Rectal smooth muscle tissue (tissue), 1 donor: ENCODE data around the gene BET1L.
"Not testable (repeated sequence)": the region's sequence is repeated elsewhere in the genome, so short reads cannot be mapped to it uniquely, and the experiment has no call there.

Experiments
- H3K27ac ChIP-seq: one replicate; pipeline ENCODE4 v1.7.0; 2013; ENCODE audit warnings: low read depth, low read length, inconsistent platforms
- H3K27me3 ChIP-seq: one replicate; pipeline ENCODE4 v1.7.0; 2013; ENCODE audit warnings: low read length; ENCODE audit not compliant: control insufficient read depth, insufficient read depth
- H3K36me3 ChIP-seq: one replicate; pipeline ENCODE4 v1.7.0; 2013; ENCODE audit warnings: low read length; ENCODE audit not compliant: control insufficient read depth, insufficient read depth
- H3K4me1 ChIP-seq: one replicate; pipeline ENCODE4 v1.7.0; 2013; ENCODE audit warnings: low read length; ENCODE audit not compliant: control insufficient read depth, insufficient read depth
- H3K4me3 ChIP-seq: one replicate; pipeline ENCODE4 v1.7.0; 2013; ENCODE audit warnings: low read length
- H3K9ac ChIP-seq: one replicate; pipeline ENCODE4 v1.7.0; 2013; ENCODE audit warnings: low read length

Gene BET1L

DNA sequence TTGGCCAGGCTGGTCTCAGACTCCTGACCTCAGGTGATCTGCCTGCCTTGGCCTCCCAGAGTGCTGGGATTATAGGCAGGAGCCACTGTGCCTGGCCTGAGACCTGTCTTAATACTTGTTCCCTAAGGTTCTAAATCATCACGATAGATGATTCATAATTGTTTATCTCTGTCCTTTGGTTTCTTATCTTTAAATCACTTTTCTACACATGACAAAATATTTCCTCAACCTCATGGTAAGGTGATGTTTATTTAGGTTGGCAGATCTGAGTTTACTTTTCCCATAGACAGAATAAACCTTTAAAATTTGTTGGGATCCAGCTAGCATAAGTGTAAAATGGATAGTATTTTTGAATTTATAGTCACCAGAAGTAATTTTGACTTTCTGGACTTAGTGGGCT is 33.1 kb upstream of the BET1L start:
- H3K27ac ChIP-seq = no peak overlapping the region
- no peaks in the 10 kb centered on the region for H3K27me3 ChIP-seq
- H3K9ac ChIP-seq = no peak overlapping the region
- peaks cover 7% of the 10 kb centered on the region for H3K4me1 ChIP-seq
- H3K4me3 ChIP-seq = no peak overlapping the region
- H3K36me3 ChIP-seq = peaks cover 17% of the 10 kb centered on the region

DNA sequence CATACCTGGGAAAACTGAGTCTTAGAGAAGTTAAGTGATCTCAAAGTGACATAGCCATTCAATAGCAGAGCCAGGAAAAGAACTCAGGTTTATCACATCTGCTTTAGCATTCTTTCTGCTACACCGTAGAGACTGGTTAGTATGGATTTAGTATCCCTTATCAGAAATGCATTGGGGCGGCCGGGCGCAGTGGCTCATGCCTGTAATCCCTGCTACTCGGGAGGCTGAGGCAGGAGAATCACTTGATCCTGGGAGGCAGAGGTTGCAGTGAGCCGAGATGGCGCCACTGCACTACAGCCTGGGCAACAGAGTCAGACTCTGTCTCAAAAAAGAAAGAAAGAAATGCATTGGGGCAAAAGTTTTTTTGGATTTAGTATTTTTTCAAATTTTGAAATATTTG is 31.1 kb upstream of the BET1L start:
- H3K4me3 ChIP-seq, H3K9ac ChIP-seq, H3K27ac ChIP-seq, H3K4me1 ChIP-seq, H3K27me3 ChIP-seq: not testable (repeated sequence)
- peaks cover 12% of the 10 kb centered on the region for H3K36me3 ChIP-seq

DNA sequence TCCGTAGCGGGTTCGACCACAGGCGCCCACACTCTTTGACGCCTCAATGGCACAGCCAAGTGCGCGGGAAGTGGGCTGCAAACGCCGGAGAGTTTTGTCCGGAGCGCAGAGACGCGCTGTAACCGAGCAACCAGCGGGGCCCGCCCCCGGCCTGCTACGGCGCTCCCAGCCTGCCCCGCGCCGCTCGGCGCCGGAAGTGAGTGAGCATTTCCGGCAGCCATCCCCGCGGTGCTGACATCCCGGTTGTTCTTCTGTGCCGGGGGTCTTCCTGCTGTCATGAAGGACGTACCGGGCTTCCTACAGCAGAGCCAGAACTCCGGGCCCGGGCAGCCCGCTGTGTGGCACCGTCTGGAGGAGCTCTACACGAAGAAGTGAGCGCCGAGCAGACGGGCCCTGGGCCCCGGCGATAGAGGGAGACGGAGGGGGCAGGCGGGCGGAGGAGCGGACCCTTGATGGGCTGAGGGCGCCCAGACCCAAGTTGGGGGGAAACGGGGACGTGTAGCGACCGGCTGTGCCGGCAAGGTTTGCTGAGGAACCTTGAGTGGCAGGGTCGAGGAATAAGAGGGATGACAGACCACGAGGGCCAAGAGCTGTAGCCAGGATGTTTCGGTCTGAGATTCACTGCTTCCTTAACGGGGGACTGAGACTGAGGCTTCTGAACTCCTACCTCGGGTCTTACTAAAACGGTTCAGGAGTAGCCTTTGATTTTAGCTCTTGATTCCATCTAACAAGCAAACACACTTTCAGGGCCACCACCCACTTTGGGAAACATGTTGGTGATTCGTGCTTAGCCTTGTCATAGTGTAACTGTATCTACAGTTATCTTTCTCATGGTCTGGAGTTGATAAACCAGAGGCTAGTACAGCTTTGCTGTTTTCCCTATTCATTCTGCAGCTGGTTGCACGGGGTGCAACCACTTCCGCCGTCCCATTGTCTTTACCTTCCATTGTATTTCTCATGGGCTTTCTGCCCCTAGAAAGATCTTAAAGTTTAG is 29.9 kb upstream of the BET1L start, which contains the start of gene PSMD13:
Gene PSMD13 (plus strand): TSS at position 203 of the 994 bp plus-strand sequence. CDS start 74 bp downstream, at position 277.
- H3K36me3 ChIP-seq = peaks cover 15% of the 10 kb centered on the region
- H3K27me3 ChIP-seq = no peaks in the 10 kb centered on the region
- H3K9ac ChIP-seq = peak within 1 kb of the TSS; percentile 88
- H3K27ac ChIP-seq = peak within 1 kb of the TSS; percentile 97
- peaks cover 8% of the 10 kb centered on the region for H3K4me1 ChIP-seq
- peak within 1 kb of the TSS; percentile 98 for H3K4me3 ChIP-seq

DNA sequence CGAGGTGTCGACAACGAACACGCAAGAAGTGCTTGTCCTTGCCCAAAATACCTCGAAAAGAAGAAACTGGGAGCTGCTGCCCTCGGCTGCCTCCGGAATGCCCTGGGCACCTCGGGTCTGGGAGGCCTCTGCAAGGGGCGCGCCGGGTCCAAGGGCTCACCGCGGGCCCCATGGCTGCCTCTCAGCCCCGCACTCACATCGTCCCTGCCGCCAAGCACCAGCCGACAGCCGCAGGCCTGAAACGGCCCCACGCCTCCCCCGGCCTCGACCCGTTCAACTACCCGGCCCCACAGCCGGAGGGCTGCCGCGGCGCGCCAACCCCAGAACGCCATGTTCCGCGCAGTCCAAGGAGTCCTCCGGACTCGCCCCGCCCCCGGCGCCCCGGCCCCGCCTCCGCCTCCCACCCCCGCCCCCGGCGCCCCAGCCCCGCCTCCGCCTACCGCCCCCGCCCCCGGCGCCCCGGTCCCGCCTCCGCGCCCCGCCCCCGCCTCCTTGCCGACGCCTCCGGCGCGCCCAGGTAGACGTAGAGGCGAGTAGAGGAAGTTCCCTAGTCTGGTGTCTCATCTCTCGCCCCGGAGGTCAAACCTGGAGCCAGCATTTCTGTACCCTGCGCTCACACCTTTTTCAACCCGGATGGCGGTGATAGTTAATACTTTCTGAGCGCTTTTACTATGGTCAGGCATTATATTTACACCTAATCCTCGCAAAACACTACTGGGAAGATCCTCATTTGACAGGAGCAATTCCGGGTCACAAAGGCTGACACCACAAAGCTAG is 29.0 kb upstream of the BET1L start, which contains the start of gene SIRT3:
Gene SIRT3 (minus strand): TSS at position 346 of the 777 bp plus-strand sequence. CDS start 14 bp downstream, at position 332.
- peak within 1 kb of the TSS; percentile 97 for H3K27ac ChIP-seq
- H3K27me3 ChIP-seq = no peaks in the 10 kb centered on the region
- peak within 1 kb of the TSS; percentile 88 for H3K9ac ChIP-seq
- peaks cover 8% of the 10 kb centered on the region for H3K4me1 ChIP-seq
- H3K4me3 ChIP-seq = peak within 1 kb of the TSS; percentile 98
- peaks cover 10% of the 10 kb centered on the region for H3K36me3 ChIP-seq

DNA sequence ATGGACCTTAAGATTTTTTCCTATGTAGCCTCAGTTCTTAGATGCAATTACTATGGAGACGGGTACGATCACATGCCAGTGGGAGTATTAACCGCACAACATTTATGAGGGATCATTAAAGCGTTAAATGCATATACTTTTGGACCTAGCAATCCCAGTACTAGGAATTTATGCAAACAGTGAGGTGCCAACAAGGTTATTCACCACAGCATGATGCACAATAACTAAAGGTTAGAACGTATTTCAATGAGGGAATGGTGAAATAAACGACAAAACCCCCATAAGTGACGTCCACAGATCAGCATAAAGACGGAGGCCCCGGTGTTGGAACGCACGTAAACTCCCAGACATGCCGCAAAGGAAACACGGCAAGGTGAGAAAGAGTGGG is 28.4 kb upstream of the BET1L start:
- peaks cover 8% of the 10 kb centered on the region for H3K4me1 ChIP-seq
- H3K27me3 ChIP-seq = no peaks in the 10 kb centered on the region
- peaks cover 10% of the 10 kb centered on the region for H3K36me3 ChIP-seq
- peak overlapping the region; percentile 95 for H3K27ac ChIP-seq
- peak overlapping the region; percentile 88 for H3K9ac ChIP-seq
- H3K4me3 ChIP-seq = peak overlapping the region; percentile 98

DNA sequence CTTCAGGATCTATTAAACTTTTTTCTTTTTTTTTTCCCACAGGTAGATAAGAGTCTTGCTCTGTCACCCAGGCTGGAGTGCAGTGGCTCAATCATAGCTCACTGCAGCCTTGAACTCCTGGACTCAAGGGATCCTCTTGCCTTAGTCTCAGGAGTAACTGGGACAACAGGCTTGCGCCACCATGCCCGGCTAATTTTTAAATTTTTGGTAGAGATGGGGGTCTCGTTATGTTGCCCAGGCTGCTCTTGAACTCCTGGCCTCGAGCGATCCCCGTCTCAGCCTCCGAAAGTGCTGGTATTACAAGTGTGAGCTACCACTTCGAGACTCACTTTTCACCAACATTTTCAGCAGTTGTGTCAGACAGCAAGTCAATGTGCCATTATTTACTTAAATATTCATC is 28.0 kb upstream of the BET1L start:
- Histone ChIP-seq H3K36me3 (peaks cover 10% of the 10 kb centered on the region), H3K4me1 (peaks cover 8% of the 10 kb centered on the region), H3K27me3 (no peaks in the 10 kb centered on the region), H3K27ac (no peak overlapping the region), H3K4me3 (peak overlapping the region; percentile 98), H3K9ac (peak overlapping the region; percentile 88)

DNA sequence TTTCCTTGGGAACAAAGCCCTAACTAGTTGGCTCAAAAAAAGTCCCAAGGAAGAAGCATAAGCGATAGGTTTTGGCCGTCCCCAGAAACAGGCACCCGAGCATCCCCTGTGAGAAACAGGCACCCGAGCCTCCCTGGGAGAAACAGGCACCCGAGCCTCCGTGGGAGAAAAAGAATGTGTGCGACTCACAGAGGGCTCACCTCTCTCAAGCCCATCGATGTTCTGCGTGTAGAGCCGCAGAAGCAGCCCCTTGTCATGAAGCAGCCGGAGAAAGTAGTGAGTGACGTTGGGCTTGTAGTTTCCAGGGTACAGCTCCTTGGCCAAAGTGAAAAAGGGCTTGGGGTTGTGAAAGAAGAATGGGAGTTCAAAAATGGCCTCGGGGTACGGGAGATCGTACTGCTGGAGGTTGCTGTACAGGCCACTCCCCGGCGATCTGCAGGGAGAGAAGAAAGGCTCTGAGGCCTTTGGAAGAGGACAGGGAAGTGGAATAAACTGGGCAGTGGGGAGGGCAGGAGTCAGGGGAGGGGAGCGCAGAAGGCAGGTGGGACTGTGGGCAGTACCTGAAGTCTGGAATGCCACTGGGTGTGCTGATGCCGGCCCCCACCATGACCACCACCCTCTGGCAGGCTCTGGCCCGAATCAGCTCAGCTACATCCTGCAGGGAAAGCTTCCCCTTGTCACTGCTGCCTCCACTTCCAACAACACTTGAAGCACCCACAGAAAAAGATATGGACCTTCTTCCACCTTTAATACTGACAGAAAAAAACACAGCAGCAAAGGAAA is 25.8 kb upstream of the BET1L start:
- Histone ChIP-seq H3K27ac (no peak overlapping the region), H3K4me1 (peaks cover 8% of the 10 kb centered on the region), H3K9ac (no peak overlapping the region), H3K27me3 (no peaks in the 10 kb centered on the region), H3K36me3 (peaks cover 8% of the 10 kb centered on the region), H3K4me3 (no peak overlapping the region)

DNA sequence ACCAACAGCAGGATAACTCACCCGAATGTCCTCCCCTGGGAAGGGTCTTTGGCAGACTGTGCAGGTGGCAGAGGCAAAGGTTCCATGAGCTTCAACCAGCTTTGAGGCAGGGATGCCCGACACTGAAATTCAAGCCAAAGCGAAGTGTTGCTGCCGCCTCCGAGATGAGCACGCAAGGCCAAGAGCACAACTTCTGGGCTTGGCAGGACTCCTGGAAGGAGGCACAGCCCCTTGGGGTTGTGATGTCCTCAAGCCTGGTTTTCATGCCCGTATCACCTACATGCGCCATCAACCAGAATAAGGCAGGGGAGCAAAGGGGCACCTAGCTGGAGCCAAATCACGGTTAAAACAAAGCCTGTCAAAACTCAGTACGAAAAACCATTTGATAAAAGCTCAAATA is 23.2 kb upstream of the BET1L start:
- H3K4me3 ChIP-seq = no peak overlapping the region
- H3K36me3 ChIP-seq = peaks cover 8% of the 10 kb centered on the region

DNA sequence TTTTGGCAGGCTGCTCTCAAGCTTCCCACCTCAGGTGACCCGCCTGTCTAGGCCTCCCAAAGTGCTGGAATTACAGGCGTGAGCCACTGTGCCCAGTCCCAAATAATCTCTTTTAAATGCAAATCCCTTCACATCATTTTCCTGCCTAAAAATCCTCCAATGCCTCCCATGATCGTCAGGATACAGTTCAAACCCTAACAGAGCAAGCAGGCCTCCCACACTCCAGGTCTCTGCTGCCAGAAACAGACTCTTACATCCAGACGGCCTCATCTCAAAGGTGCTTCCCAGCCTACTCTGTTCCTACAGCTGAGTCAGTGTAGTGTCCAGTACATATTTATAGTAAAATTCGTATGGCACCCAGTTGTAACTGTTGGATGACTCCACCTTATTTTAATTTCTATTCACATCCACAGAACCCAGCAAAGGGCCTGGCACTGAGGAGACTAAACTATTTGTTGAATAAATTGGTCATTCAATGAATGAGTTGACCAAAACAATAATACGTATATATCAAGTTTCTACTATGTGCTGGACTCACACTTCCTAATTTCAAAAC is 20.7 kb upstream of the BET1L start:
- H3K9ac ChIP-seq = no peak overlapping the region
- H3K27ac ChIP-seq = no peak overlapping the region
- H3K4me1 ChIP-seq = no peaks in the 10 kb centered on the region

More for the DNA sequence above, 23.2 kb upstream of the BET1L start:
- peaks cover 2% of the 10 kb centered on the region for H3K4me1 ChIP-seq
- no peak overlapping the region for H3K9ac ChIP-seq
- no peaks in the 10 kb centered on the region for H3K27me3 ChIP-seq
- H3K27ac ChIP-seq = no peak overlapping the region

DNA sequence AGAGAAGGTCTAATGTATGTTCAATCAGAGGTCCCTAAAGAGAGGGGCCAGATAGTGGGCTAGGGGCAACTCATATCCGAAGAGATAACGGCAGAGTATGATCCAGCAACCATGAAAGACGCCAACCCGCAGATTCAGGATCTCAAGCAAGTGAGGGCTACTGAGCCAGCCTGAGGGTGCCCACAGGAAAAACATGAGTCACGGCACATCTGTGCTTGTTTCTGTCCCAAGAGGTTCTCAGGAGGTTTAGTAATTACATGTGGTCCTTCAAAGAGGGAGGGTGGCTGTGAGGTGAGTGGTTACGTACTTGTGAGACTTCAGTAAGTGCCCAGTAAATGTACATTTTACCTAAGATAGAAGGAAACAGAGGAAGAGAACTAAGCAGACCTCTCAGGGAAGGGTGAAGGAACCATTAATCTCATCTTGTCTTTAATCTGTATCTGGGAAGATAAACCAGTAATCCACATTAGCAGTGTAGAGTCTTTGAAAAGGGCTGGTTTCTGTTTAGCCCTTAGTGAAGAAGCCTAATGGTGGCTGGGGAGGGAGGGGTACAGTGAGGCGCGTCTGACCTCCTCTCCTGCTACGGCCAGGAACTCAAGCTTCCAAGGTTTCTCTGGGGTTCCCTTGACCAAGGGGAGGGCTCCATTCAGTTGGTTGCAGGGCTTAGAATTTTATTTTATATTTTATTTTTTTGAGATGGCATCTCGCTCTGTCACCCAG is 18.7 kb upstream of the BET1L start:
- Histone ChIP-seq H3K36me3 (peaks cover 4% of the 10 kb centered on the region), H3K9ac (no peak overlapping the region), H3K4me1 (no peaks in the 10 kb centered on the region), H3K27ac (no peak overlapping the region), H3K4me3 (no peak overlapping the region), H3K27me3 (no peaks in the 10 kb centered on the region)

More for the DNA sequence above, 20.7 kb upstream of the BET1L start:
- Histone ChIP-seq H3K36me3 (peaks cover 9% of the 10 kb centered on the region), H3K4me3 (no peak overlapping the region), H3K27me3 (no peaks in the 10 kb centered on the region)

DNA sequence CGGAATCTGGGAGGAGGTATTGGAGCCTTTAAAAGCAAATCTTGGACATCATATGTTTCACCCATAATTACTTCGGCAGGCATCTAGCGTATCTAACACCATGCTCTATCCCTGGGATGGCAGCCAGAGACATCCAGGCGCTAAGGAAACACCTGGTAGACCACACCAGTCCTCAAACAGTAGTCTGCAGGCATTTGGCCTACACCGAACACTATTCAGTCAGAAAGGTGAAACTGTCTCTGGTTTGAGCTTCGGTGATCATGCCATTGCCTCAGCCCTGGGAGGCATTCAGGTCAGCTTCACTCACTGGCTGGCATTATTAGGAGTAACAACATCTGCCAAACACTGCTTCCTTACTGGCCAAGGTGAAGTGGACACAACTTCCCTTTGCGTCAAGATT is 17.2 kb upstream of the BET1L start:
- Histone ChIP-seq H3K9ac (no peak overlapping the region), H3K27me3 (no peaks in the 10 kb centered on the region), H3K4me1 (no peaks in the 10 kb centered on the region), H3K36me3 (peaks cover 4% of the 10 kb centered on the region), H3K4me3 (no peak overlapping the region), H3K27ac (no peak overlapping the region)
